Mesothelial cell of epicardium (in vitro differentiated cells): Measurements from ENCODE around the gene UNC119B. TPM values are rescaled to one million over a fixed set of nuclear protein-coding genes. Genes with fewer than 3 reads are reported as not detected.
A peak's percentile ranks its signal among the peaks of the same experiment; 100 is the strongest.

Experiments
- DNase-seq, 2 experiments: peaks; one replicate each; pipeline ENCODE4 v3.0.0; 2021; ENCODE audit warnings: low spot score in 2 of 2; ENCODE audit not compliant: unreplicated experiment in 2 of 2
- H3K27ac Mint-ChIP-seq: 2 replicates; pipeline ENCODE4 v1.8.0; 2021; ENCODE audit warnings: mixed read lengths
- H3K27me3 Mint-ChIP-seq: 2 replicates; pipeline ENCODE4 v1.8.0; 2021; ENCODE audit warnings: low read depth, mixed read lengths
- H3K36me3 Mint-ChIP-seq: 2 replicates; pipeline ENCODE4 v1.8.0; 2021; ENCODE audit warnings: mixed read lengths
- H3K4me1 Mint-ChIP-seq: 2 replicates; pipeline ENCODE4 v1.8.0; 2021; ENCODE audit warnings: mixed read lengths
- H3K4me3 Mint-ChIP-seq: 2 replicates; pipeline ENCODE4 v1.8.0; 2021; ENCODE audit warnings: mild to moderate bottlenecking, moderate library complexity, mixed read lengths
- H3K9me3 Mint-ChIP-seq: 2 replicates; pipeline ENCODE4 v1.8.0; 2021; ENCODE audit warnings: mixed read lengths
- CTCF ChIP-seq: fragments of 200-600 bp; sonication (generic); IDR thresholded peaks from one replicate; pipeline ENCODE4 v1.5.0; 2021; ENCODE audit warnings: antibody characterized with exemption; ENCODE audit not compliant: unreplicated experiment
- total RNA-seq: library from RNA; stranded (reverse); gene quantifications from 3 replicates; pipeline ENCODE4 v1.2.1, GENCODE V29; 2021

The UNC119B gene
- total RNA-seq, 1 donor from 2014 or later = 35.0 TPM

DNA sequence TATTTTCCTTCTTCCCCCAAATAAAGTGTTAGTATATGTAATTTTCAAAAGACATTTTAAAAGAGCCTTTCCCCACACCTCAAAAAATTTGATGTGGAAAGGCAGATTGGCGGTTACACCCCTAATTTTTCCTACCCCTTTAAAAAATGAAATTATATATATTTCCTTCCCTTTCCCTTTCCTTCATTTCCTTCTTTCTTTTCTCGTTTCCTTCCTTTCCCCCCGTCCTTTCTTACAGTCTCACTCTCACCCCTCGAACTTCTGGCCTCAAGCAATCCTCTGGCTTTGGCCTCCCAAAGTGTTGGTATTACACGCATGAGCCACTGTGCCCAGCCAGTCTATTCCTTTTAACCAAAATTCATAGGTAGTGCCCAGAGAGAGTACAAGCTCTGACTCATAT is 4.2 kb upstream of the UNC119B start:
- peaks cover 6% of the 10 kb centered on the region for H3K36me3 Mint-ChIP-seq
- DNase-seq = no peak
- no peak for TF ChIP-seq CTCF
- H3K4me1 Mint-ChIP-seq = peaks cover 7% of the 10 kb centered on the region
- no peak overlapping the region for H3K4me3 Mint-ChIP-seq
- H3K27me3 Mint-ChIP-seq = no peaks in the 10 kb centered on the region
- no peak overlapping the region for H3K27ac Mint-ChIP-seq
- H3K9me3 Mint-ChIP-seq = no peaks in the 10 kb centered on the region

DNA sequence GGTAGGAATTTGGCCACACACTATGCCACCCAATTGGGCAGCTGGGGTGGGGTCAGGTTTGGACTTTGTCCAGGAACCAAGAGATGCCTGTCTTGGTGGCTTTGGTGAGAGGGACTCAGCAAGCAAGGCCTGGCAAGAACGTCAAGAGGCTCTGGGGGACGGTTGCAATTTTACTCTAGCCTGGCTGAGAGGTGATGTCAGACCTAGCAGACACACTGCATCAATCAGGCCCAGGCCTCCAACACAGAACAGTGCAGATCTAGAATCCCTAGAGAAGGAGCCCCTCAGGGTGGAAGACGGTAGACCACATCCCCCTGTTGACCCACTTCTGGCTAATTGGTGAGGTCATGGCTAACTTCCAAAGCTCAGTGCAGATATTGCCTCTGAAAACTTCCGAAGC is 1.6 kb upstream of the UNC119B start:
- no peak for DNase-seq
- Mint-ChIP-seq H3K36me3 (peaks cover 1% of the 10 kb centered on the region), H3K27ac (no peak overlapping the region), H3K4me3 (no peak overlapping the region), H3K4me1 (peaks cover 28% of the 10 kb centered on the region), H3K9me3 (no peaks in the 10 kb centered on the region), H3K27me3 (no peaks in the 10 kb centered on the region)
- no peak for TF ChIP-seq CTCF

DNA sequence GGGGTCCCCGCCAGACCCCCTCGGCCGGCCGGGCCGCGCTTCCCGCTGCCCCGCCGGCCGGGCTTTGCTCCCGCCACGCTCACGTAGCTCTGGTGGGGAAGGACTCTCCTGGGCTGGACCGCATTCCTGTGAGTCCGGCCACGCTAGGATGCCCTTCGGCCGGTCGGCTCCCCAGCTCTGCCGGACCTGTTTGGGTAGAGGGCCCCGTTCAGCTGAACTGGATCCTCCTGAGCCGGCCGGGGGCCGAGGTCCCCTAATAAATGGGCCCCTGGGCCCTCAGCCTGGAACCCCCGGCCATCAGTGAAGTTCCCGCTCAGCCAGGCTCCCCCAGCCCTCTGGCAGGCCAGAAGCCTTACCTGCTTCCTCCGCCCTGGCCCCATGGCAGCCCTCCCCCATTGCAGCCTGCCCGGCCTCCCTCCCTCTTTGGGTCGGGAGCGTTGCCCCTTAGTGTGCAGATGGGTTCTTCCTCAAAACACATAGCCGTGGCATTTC is 593 bp downstream of the UNC119B start:
- peak overlapping the region; percentile 82 for H3K27ac Mint-ChIP-seq
- peaks cover 9% of the 10 kb centered on the region for H3K36me3 Mint-ChIP-seq
- peak in 1 of 2 experiments; percentile 44 for DNase-seq
- peaks cover 32% of the 10 kb centered on the region for H3K4me1 Mint-ChIP-seq
- H3K4me3 Mint-ChIP-seq = peak overlapping the region; percentile 71
- no peaks in the 10 kb centered on the region for H3K27me3 Mint-ChIP-seq
- TF ChIP-seq CTCF = no peak
- no peaks in the 10 kb centered on the region for H3K9me3 Mint-ChIP-seq

GRCh38 chr12:120711411-120711810 is 1.2 kb downstream of the UNC119B start:
- no peak for TF ChIP-seq CTCF
- Mint-ChIP-seq H3K27ac (peak overlapping the region; percentile 79), H3K4me1 (peaks cover 32% of the 10 kb centered on the region), H3K27me3 (no peaks in the 10 kb centered on the region), H3K9me3 (no peaks in the 10 kb centered on the region), H3K36me3 (peaks cover 10% of the 10 kb centered on the region), H3K4me3 (peak overlapping the region; percentile 71)
- DNase-seq = no peak

GRCh38 chr12:120712610-120713009 is 2.4 kb downstream of the UNC119B start:
- DNase-seq = no peak
- Mint-ChIP-seq H3K4me3 (no peak overlapping the region), H3K4me1 (peaks cover 32% of the 10 kb centered on the region), H3K27ac (no peak overlapping the region), H3K36me3 (peaks cover 13% of the 10 kb centered on the region), H3K9me3 (no peaks in the 10 kb centered on the region), H3K27me3 (no peaks in the 10 kb centered on the region)
- TF ChIP-seq CTCF = no peak
